ENCODE measurements around the gene NSUN2.

NSUN2 gene

GRCh38 chr5:6634306-6634705, 1.5 kb upstream of the NSUN2 start:
- H3K4me3 ChIP-seq (ENCODE audit: low read depth, low read length) = peak overlapping the region; percentile 83
- TF ChIP-seq CTCF (conservative IDR thresholded peaks at IDR 0.05; ENCODE audit: low read depth, low read length) = no peak
- DNase-seq (ENCODE audit: low read depth) = peak; percentile 33

- H3K4me3 ChIP-seq (ENCODE audit: low read depth, low read length) = peak overlapping the region; percentile 83
- no peak for TF ChIP-seq CTCF (conservative IDR thresholded peaks at IDR 0.05; ENCODE audit: low read depth, low read length)
- peak; percentile 35 for DNase-seq (ENCODE audit: low read depth)
Measured at GRCh38 chr5:6633469-6634245, 813 bp upstream of the NSUN2 start.

GRCh38 chr5:6632324-6632887, 438 bp downstream of the NSUN2 start:
- H3K4me3 ChIP-seq (ENCODE audit: low read depth, low read length) = peak overlapping the region; percentile 83
- peak; percentile 46 for DNase-seq (ENCODE audit: low read depth)
- peak; percentile 37 for TF ChIP-seq CTCF (conservative IDR thresholded peaks at IDR 0.05; ENCODE audit: low read depth, low read length)

- H3K4me3 ChIP-seq (ENCODE audit: low read depth, low read length) = peak overlapping the region; percentile 12
- no peak for TF ChIP-seq CTCF (conservative IDR thresholded peaks at IDR 0.05; ENCODE audit: low read depth, low read length)
- DNase-seq (ENCODE audit: low read depth) = peak; percentile 16
Measured at GRCh38 chr5:6631441-6631840, 1.4 kb downstream of the NSUN2 start.

- no peak for TF ChIP-seq CTCF (conservative IDR thresholded peaks at IDR 0.05; ENCODE audit: low read depth, low read length)
- H3K4me3 ChIP-seq (ENCODE audit: low read depth, low read length) = no peak overlapping the region
- no peak for DNase-seq (ENCODE audit: low read depth)
Measured at GRCh38 chr5:6626508-6626907, 6.3 kb downstream of the NSUN2 start.

- no peak overlapping the region for H3K4me3 ChIP-seq (ENCODE audit: low read depth, low read length)
- no peak for TF ChIP-seq CTCF (conservative IDR thresholded peaks at IDR 0.05; ENCODE audit: low read depth, low read length)
- no peak for DNase-seq (ENCODE audit: low read depth)
Measured at GRCh38 chr5:6623941-6624340, 8.9 kb downstream of the NSUN2 start.

- TF ChIP-seq CTCF (conservative IDR thresholded peaks at IDR 0.05; ENCODE audit: low read depth, low read length) = no peak
- no peak overlapping the region for H3K4me3 ChIP-seq (ENCODE audit: low read depth, low read length)
- no peak for DNase-seq (ENCODE audit: low read depth)
Measured at GRCh38 chr5:6623228-6623627, 9.6 kb downstream of the NSUN2 start.

Data from choroid plexus epithelial cell (primary cell).